Measurements from ENCODE around the gene GDE1.
"Not testable (repeated sequence)": the region's sequence is repeated elsewhere in the genome, so short reads cannot be mapped to it uniquely, and the experiment has no call there.

The GDE1 gene, protein sequence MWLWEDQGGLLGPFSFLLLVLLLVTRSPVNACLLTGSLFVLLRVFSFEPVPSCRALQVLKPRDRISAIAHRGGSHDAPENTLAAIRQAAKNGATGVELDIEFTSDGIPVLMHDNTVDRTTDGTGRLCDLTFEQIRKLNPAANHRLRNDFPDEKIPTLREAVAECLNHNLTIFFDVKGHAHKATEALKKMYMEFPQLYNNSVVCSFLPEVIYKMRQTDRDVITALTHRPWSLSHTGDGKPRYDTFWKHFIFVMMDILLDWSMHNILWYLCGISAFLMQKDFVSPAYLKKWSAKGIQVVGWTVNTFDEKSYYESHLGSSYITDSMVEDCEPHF

DNA sequence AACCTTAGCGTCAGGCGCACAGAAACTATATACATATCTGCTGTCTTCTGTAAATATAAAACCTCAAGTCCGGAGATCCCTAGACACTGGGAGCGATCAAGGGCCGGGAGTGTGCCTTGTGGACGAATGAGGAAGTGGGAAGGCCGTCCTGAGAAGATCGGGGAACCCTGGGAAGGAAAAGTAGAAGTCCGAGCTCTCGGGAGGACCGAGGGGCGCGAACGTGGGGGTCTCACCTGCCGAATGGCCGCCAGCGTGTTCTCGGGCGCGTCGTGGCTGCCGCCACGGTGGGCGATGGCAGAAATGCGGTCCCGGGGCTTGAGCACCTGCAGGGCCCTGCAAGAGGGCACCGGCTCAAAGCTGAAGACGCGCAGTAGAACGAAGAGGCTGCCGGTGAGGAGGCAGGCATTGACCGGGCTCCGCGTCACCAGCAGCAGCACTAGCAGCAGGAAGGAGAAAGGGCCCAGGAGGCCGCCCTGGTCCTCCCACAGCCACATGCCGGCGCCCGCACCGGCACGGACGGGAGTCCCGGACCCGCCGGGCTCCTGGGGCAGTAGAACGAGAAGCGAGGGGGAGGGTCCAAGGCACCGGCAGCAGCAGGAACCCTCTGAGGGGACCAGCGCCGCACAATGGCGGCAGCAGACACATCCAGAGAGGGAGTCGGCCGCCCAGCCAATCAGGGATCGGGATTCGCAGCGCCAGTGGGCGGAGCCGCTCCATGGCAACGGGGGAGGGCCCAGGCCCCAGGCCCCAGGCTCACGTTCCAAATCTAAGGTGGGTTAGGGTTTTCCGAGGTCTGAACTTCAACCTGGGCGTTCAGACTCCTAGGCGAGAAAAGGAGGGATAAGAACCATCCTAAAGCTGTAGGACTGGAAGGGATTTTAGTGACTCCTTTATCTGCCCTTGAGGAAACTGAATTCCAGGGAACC, at the start of gene GDE1:
GDE1 (minus strand) TSS at position 628 of the 926 bp plus-strand sequence; CDS start at position 494, 134 bp downstream.
- DNase-seq = peak; percentile 48

DNA sequence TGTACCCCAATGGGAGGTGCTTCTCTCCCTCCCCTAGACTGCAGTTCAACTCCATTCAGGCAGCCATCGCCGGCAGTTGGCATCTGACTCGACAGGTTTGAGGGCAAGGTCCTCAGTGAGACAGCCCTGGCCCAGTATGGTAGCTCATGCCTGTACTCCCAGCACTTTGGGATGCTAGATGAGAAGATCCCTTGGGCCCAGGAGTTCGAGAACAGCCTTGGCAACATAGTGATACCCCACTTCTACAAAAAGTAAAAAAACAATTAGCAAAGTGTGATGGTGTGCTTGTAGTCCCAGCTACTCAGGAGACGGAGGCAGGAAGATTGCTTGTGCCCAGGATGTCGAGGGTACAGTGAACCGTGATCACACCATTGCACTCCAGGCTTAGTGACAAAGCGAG, 45.7 kb upstream of the GDE1 start:
- no peak for DNase-seq

DNA sequence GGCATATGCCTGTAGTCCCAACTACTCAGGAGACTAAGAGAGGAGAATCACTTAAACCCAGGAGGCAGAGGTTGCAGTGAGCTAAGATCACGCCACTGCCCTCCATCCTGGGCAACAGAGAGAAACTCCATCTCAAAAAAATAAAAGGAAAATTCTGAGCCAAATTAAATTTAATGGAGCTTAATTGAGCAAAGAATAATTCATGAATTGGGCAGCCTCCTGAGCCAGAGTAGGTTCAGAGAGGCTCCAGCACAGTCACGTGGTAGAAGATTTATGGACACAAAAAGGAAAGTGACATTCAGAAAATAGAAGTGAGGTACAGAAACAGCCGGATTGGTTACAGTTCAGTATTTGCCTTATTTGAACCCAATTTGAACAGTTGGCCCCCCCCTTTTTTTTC, 44.5 kb upstream of the GDE1 start:
- DNase-seq = no peak

DNA sequence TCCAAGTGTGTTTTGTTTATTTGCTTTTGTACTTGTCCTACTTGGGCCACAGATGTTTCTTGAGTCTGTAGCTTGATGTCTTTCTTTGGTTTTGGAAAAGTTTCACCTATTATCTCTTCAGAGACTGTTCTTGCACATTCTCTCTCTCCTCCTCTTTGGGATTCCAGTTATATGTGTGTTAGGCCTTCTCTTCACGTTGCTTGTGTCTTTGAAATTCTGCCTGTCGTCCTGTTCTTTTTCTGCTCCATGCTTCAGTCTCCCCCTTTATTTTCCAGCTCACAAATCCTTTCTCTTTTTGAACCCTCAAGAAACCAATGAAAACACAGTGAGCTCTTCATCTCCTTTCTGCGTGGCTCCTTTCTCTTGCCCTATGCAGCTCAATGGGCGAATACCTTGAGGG, 41.5 kb upstream of the GDE1 start:
- no peak for DNase-seq

DNA sequence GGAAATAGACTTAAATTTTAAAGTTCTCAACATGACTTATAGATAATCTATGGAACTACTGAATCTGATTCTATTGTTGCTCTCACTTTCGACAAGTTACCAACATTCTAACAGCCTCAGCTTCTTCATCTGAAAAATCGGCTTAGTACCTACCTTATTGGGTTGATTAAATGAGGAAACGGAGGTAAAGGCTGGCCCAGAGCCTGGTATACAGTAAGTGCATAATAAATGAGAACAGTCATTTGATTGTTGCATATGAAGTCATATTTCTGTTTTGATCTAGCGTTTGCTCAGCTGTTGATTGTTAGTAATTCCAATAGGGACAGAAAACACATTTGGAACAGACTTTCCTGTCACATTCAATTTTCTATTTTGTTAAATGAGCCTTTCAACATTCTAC, 38.2 kb upstream of the GDE1 start:
- DNase-seq = no peak

DNA sequence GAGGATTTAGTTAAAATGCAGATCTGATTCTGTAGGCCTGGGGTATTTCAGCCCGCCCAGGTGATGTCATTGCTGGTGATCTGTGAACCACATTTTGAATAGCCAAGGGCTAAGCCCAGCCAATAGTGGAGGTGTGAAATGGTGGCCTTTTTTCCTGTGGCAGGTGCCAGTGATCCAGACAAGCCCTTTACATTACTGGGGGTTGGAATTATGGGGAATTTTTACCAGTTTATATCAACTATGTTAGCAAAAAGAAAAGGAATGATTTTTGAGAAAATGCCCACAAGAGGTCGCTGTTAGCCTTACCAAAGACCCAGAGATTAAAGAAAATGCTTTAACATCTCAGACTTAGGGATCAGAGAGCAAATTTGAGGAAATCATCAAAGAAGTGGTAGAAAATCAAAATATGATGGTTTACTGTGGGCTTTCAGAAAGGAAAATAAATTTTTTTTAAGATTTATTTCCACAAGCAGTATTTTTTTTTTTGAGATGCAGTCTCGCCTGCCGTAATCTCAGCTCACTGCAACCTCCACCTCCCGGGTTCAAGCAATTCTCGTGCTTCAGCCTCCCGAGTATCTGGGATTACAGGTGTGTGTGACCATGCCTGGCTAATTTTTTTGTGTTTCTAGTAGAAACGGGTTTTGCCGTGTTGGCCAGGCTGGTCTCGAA, 37.5 kb upstream of the GDE1 start:
- no peak for DNase-seq

DNA sequence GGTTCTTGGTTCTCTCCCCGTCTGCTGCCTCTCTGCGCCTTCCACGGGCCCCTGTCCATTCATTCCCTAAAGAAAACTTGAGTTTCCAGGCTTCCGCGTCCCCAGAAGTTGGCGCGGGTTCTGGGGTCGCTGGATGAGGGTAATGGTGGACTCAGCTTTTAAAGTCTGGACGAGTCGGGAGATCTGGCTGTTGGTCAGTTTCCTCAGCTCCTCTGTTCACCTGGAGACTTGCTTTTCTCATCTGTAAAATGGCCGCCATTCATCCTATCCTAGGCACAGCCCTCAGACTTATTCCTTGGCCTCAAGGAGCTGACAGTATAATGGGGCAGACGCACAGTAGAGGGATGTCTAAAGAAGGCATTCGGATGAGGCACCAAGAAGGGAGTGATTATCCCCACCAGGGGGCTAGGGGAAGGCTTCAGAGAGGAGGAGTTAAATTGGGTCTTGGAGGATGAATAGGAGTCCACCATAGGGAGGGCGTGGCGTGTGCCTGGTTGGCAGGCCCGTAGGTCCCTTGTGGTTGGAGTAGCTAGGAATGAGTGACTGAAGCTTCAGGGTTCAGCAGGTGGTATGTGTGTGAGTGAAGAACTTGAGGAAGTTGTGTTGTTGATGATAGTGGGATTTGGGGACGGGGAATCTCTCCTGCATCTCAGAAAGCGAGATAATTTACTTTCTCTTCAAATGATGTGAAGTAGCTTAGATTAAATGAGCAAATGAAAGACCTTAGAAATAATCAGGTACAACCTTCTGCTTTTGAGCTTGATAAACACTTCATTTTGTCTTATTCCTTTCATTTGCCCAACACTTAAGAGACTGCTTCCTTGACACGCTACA, 34.3 kb upstream of the GDE1 start:
- DNase-seq = no peak

DNA sequence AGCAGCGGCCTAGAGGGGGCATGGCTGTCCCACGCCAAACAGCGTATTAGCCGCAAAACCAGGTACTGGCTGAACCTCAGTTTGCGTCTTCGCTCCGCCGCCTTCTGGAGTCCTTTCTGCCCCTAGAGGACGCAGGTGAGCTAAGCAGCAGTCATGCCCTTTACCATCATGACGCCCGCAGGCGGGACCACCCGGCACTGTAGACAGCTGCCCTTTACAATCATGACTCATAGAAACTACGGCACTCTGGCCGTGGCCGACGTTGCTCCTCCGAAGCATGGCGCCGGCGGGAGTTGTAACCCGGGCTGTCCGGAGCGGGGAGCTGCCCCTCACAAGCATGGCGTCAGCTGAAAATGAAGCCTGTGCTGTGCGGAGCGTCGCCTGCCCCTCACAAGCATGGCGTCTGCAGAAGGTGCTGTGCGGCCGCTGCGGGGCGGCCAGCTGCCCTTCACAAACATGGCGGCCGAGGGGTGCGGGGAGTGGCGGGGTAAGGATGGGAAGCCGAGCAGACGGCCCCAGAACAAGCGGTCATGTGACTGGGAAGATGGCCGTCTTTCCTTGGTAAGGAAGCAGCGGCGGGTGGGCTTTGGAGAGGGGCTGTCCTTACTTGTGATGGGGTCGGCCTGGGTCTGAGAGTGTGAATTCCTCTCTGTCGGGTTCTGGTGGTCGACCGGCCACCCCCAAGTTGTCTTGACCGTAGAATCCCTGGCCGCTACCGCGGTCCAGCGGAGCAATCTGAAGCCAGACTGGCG, 33.5 kb upstream of the GDE1 start, which contains the start of gene VPS35L:
VPS35L (plus strand) TSS at position 518 of the 752 bp plus-strand sequence; CDS start at position 545, 27 bp downstream.
- DNase-seq = peak; percentile 97

DNA sequence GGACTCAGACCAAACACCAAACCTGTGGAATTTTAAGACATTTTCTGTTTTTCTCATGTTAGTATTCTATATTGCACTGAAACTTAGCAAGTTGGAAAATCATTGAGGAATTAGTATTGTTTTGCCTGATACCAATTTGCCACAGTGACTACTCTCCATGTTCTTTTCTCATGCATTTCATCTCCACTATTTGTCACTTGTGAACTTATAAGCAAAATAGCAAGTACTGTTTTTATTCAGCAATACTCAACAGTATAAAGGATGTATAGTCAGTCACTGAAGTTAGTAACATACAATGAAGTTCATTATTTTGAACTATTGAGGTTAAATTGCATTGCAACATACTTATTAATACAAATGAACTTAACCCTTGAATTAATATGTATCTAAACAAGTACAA, 27.8 kb upstream of the GDE1 start:
- no peak for DNase-seq

DNA sequence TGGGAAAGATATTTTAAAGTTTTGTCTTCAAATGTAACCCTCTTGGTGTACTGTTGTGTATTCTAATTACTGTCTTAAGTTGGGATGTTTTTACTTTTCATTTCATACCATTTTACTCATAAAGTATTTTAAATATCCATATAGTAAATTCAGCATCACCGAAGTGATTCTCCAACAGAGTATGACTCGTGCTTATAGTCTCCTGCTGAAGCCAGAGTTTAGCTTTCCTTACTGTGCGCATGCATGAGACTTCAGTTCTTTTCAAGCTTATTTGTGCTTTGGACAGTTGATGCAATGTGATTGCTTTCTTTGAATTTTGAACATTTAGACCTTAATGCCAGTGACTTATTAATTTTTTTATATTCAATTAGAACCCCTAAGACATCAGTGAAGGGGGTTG, 26.2 kb upstream of the GDE1 start:
- DNase-seq = no peak

DNA sequence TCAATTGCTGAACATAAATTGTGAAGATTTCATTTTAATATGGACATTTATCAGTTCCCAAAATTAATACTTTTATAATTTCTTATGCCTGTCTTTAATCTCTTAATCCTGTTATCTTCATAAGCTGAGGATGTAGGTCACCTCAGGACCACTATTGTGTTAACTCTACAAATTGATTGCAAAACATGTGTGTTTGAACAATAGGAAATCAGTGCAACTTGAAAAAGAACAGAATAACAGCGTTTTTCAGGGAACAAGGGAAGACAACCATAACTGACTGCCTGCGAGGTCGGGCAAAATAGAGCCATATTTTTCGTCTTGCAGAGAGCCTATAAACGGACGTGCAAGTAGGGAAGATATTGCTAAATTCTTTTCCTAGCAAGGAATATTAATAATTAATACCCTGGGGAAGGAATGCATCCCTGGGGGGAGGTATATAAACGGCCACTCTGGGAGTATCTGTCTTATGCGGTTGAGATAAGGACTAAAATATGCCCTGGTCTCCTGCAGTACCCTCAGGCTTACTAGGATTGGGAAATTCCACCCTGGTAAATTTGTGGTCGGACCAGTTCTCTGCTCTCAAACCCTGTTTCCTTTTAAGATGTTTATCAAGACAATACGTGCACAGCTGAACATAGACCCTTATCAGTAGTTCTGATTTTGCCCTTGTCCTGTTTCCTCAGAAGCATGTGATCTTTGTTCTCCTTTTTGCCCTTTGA, 21.5 kb upstream of the GDE1 start:
- not testable (repeated sequence) for DNase-seq

DNA sequence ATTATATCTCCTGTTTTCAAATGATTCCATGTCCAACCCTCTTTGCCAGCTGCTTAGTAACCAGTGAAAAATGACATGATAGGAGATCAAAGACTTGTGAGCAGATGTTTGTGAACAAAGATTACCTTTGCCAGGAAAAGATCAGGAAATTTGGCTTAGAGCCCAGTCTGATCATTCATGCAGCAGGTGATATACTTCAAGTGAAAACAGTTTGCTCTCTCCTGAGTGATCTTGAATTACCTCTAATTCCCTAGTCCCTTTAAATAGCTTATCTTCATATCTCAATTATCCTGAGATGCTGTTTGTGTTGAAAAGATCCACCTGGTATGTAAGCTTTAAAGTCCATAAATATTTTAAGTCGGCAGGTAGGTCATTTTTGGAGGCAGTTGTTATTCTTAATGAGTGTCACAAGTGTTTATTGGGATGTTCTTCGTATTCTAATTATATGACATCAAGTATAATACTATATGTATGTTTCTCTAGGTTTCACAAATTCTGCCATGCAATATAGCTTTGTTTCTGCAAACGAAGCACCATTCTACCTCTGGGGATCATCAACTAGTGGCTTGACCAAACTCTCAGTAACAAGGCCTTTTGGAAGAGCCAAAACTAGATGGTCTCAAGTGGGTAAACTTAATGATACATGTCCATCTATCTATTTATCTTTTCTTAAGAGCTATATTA, 20.4 kb upstream of the GDE1 start:
- peak; percentile 97 for DNase-seq

DNA sequence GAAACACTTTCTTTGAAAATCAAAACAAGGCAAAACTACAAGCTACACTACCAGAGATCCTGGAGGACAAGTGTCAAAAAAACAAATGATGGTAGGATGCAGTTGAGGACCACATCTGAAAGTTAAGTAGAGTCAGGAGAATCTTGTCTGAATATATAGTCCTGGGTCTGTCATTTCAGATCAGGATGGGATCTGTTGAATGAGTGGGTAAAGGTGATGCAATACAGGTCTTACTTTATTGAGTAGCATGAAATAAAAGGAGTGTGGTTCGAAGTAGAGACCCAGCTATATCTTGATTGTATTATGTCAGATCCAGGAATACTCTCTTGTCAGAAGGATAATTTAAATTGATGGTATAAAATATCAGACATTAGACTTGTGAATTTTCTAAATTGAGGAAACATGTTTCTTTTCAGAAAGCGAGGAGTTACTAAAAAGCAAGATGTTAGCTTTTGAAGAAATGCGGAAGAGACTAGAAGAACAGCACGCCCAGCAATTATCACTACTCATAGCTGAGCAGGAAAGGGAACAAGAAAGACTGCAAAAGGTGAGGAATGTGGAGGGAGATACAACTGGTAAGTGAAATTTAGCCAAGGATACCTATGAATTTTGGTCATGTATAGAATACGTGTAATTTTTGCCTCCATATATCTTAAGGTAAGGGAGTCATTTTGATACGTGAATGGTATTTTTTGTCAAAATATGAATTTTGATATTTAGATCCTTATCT, 18.5 kb upstream of the GDE1 start:
- no peak for DNase-seq

DNA sequence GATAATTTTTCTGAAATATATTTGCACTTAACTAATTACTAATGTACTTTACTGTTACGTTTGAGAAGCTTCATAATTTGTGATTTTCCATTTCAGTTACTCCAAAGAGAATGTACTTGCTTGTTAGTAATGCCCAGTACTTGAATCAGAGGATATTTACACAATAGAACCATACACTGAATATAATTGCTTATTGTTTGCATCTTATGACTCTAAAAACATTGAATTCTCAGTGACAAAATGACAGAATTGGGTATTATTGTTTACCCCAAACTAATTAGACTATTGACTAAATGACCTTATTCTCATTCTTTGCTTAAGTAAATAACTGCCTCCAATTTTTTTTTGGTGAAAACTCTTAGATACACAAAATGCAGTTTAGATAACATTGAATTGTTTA, 10.7 kb upstream of the GDE1 start:
- no peak for DNase-seq

DNA sequence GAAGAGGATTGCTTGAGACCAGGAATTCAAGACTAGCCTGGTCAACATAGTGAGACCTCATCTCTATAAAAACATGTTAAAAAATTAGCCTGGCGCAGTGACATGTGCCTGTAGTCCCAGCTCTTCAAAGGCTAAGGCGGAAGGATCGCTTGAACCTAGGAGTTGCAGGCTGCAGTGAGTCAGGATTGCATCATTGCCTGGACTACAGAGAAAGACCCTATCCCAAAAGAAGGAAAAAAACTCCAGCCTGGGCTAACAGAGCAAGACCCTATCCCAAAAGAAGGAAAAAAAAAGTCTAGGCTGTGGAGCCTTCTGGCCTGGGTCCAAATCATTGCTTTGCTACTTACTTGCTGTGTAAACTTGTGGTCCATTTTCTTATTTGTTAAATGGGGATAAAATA, 6.8 kb upstream of the GDE1 start:
- no peak for DNase-seq

DNA sequence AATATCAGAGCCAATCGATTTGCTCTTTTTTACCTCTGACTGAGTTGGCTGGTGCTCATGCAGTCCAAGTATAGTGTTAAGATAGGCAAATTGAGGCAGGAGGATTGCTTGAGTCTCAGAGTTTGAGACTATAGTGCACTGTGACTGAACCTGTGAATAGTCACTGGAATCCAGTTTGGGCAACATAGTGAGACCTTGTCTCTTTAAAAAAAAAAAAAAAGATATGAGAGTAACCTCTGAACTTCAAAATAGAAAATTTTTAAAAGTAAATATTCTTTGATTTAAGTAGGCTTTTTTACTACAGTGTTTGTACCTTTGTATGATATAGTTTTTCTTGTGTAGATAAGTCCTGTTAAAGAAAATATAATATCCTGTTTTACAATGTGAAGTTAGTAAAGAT, 5.3 kb upstream of the GDE1 start:
- DNase-seq = no peak

DNA sequence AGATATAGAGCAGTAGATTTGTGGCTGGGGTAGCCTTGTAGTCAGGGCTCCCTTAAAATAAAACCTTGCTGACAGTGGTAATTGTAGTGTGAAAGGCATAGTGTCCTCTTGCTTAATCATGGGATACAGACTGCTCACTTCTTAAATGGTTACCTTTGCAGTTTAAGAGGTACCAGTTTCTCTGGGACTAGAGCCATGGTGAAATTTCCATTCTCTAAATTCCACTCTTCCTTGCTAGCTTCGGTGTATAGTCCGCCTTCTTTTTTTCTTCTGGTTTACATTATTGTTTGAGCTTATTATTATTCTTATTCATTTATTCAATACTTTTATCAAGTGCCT, 3.5 kb upstream of the GDE1 start:
- DNase-seq = no peak

DNA sequence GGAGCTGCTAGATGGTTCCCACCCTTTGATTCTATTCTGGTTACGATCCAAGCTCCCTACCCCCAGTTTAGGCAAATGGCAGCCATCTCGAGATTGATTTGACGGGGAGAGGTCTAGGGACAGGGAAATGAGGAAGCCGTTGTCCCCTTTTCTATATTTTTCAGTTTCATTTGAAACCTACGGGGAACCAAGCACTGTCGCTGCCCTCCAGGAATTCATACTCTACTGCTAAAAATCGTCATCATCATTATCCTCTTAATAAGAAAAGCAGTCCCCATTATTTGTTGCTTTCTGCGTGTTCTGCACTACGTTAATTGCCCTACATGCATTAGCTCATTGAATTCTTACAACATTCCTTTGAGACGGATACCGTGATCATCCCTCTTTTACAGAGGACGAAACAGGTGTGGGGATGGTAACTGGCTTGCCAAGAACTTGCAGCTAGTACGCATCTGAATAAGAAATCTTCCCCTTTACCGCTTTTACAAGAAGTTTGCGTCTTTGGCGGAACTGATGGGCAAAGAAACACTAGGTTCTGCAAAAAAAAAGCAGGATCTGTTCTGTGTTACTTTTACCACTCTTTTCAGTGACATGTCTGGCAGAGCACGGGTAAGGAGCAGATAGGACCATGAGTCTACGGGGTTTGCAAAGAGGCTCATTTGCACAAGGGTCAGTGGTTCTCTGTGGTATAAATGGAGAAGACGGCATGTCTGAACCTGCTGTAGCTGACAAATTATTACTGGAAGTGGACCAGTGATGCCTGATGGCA, 2.9 kb upstream of the GDE1 start:
- no peak for DNase-seq

DNA sequence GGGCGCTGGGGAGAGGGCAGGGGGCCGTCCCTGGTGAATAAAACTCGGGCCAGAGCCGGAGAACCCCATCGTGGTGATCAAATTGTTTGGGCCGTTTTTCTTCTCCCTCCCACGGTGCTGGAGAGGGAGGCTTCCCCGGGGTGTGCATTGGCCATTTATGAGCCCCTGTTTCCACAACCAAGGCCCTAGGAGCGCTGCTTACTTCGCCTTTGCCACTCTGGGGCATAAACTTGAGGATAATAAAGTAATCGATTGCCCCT, 2.4 kb upstream of the GDE1 start:
- no peak for DNase-seq

Data from NCI-H524 treated with DMSO at 0.1 percent for 48 hours (cell line).